Small intestine (tissue), 7 donors: ENCODE measurements around the gene RPL36AL. TPM values are rescaled to one million over a fixed set of nuclear protein-coding genes. Genes with fewer than 3 reads are reported as not detected.
"Not testable (repeated sequence)": the region's sequence is repeated elsewhere in the genome, so short reads cannot be mapped to it uniquely, and the experiment has no call there.

Source experiments
- DNase-seq, 2 donors: peaks; one replicate each; pipeline versions ENCODE4 v3.0.0 to v3.0.0-alpha.2; 2013
- FAIRE-seq: peaks from 2 replicates; lab custom pipeline; 2012; peaks lifted over from hg19 to GRCh38; lab: Jason Lieb, UNC
- H3K27ac ChIP-seq, 3 donors: one replicate each; pipeline ENCODE4 v1.5.1; 2013; ENCODE audit warnings: low read length in 2 of 3, mild to moderate bottlenecking in 2 of 3, control low read depth in 1 of 3, inconsistent platforms in 1 of 3, low read depth in 1 of 3, moderate library complexity in 1 of 3
- H3K27me3 ChIP-seq, 3 donors: one replicate each; pipeline ENCODE4 v1.6.1; 2013; ENCODE audit warnings: low read length in 3 of 3, inconsistent platforms in 1 of 3; ENCODE audit not compliant: control insufficient read depth in 3 of 3, insufficient read depth in 3 of 3
- H3K36me3 ChIP-seq, 3 donors: one replicate each; pipeline ENCODE4 v1.6.1; 2013; ENCODE audit warnings: low read length in 3 of 3, inconsistent platforms in 1 of 3, low read depth in 1 of 3, mild to moderate bottlenecking in 1 of 3, moderate library complexity in 1 of 3; ENCODE audit not compliant: control insufficient read depth in 3 of 3, insufficient read depth in 2 of 3
- H3K4me1 ChIP-seq, 3 donors: one replicate each; pipeline ENCODE4 v1.6.1; 2013; ENCODE audit warnings: low read length in 2 of 3, inconsistent platforms in 1 of 3, low read depth in 1 of 3, mild to moderate bottlenecking in 1 of 3, moderate library complexity in 1 of 3; ENCODE audit not compliant: control insufficient read depth in 3 of 3, insufficient read depth in 2 of 3
- H3K4me3 ChIP-seq, 3 donors: one replicate each; pipeline ENCODE4 v1.5.1; 2013; ENCODE audit warnings: low read length in 3 of 3, control low read depth in 1 of 3, inconsistent platforms in 1 of 3, low read depth in 1 of 3, mild to moderate bottlenecking in 1 of 3, moderate library complexity in 1 of 3
- H3K9me3 ChIP-seq, 2 donors: one replicate each; pipeline ENCODE4 v1.6.1; 2013; ENCODE audit warnings: low read depth in 1 of 2, low read length in 1 of 2; ENCODE audit not compliant: control insufficient read depth in 2 of 2, insufficient read depth in 1 of 2
- WGBS, 3 donors: extraction: QIAGEN DNeasy Blood & Tissue Kit; methylation state at CpG; one replicate each; pipeline ENCODE4 v1.1.7; 2013; 5-methylcytosine and 5-hydroxymethylcytosine counted together
- polyA plus RNA-seq, 4 donors: library from polyadenylated mRNA; stranded (reverse) in 3 of 4; unstranded in 1 of 4; fragments of 200-250 nt in 3 of 4; fragments of 120-200 nt in 1 of 4; gene quantifications; one replicate each; pipeline versions ENCODE4 v1.2.1 to v1.2.3, GENCODE V29; 2013
- donor health status: healthy with polysubstance abuse.
- donor health status: control.
- donor health status: control.
- donor health status: Bipolar disorder and iron deficiency.
- donor health status: healthy.

Gene RPL36AL
- polyA plus RNA-seq, 4 donors, result 328 to 910 (median 674) TPM

DNA sequence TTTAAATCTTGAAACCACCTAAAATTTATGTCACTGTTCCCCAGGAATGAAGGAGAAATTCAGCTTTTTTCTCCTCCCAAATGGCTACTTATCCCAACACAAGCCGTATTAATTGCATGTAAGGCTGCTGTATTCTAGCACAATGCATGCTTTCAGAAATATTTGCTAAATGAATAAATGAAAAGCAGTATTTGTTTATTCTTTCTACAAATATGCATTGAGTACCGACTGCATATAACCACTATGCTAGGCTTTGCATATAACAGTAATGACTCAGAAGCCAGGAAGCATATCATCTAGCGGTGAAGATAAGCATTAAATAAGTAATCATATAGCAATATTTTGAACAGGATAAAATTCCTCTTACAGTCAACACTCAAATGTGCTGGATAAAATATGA lies 27.4 kb downstream of the RPL36AL start:
- no peaks in the 10 kb centered on the region for H3K9me3 ChIP-seq
- DNase-seq, result peak in 1 of 2 donors; percentile 30
- H3K36me3 ChIP-seq, result no peaks in the 10 kb centered on the region
- no peaks in the 10 kb centered on the region for H3K27me3 ChIP-seq
- H3K4me1 ChIP-seq, result peaks cover 0 to 16% (median 0%) of the 10 kb centered on the region in 3 donors
- H3K4me3 ChIP-seq, result no peak overlapping the region
- 42 to 60% (median 52%) methylated on average over 3 of the region's 3 CpGs for WGBS, 3 donors
- no peak overlapping the region for H3K27ac ChIP-seq
- FAIRE-seq, result no peak

DNA sequence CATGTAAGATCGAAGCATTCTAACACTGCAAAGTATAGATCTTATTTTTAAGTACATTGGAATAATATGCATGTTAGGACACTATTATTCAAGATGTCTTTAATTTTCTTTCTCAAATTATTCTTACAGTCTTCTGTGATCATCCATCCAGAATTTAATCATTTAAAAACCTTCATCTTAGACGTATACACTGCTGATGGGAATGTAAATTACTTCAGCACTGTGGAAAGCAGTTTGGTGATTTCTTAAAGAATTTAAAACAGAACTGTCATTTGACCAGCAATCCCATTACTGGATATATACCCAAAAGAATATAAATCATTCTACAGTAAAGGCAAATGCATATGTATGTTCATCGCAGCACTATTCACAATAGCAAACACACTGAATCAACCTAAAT lies 31.0 kb downstream of the RPL36AL start:
- Histone ChIP-seq H3K27ac (no peak overlapping the region), H3K4me3 (no peak overlapping the region), H3K36me3 (peaks cover 0 to 4% (median 0%) of the 10 kb centered on the region in 3 donors), H3K4me1 (peaks cover 0 to 7% (median under 1%) of the 10 kb centered on the region in 3 donors), H3K9me3 (no peaks in the 10 kb centered on the region), H3K27me3 (no peaks in the 10 kb centered on the region)
- no peak for FAIRE-seq
- DNase-seq, result no peak
- WGBS, 3 donors, result 89 to 95% (median 92%) methylated on average over 3 of the region's 3 CpGs

DNA sequence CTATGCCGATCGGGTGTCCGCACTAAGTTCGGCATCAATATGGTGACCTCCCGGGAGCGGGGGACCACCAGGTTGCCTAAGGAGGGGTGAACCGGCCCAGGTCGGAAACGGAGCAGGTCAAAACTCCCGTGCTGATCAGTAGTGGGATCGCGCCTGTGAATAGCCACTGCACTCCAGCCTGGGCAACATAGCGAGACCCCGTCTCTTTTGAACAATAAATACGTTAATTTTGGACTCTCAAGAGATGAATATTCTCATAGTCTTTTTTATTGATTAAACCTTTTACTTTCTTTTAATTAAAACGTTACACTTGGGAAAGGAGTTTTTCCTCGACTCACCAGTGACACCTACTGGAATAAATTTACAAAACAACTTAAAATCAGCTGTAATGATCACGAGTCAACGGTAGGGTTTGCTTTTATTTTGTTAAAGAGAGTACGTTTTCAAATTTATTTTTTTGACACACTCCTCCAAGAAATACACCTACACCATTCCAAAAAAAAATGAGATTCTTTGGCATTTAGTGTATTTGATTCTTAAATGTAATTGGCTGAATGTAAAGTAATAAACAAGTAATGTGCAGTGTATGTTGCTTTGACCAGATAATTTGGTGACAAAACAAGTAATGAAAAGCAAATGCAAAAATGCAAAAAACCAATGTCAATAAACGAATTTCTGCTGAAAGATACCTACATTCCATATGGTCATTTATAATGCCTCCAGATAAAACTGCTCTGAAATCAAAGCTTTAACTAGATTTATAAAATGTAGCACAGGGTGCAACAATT lies 33.6 kb downstream of the RPL36AL start:
- no peaks in the 10 kb centered on the region for H3K9me3 ChIP-seq
- H3K4me1 ChIP-seq, result peaks cover 0 to 10% (median 2%) of the 10 kb centered on the region in 3 donors
- H3K4me3 ChIP-seq, result peak overlapping the region in 2 of 3 donors; percentile 21 to 96
- DNase-seq, result peak; percentile 77 to 84
- H3K36me3 ChIP-seq, result peaks cover 0 to 18% (median 2%) of the 10 kb centered on the region in 3 donors
- FAIRE-seq, result no peak
- H3K27me3 ChIP-seq, result no peaks in the 10 kb centered on the region
- WGBS, 3 donors, result 1 to 2% (median 1%) methylated on average over 9 to 12 of the region's 21 CpGs
- H3K27ac ChIP-seq, result peak overlapping the region; percentile 66 to 98 (median 91)

DNA sequence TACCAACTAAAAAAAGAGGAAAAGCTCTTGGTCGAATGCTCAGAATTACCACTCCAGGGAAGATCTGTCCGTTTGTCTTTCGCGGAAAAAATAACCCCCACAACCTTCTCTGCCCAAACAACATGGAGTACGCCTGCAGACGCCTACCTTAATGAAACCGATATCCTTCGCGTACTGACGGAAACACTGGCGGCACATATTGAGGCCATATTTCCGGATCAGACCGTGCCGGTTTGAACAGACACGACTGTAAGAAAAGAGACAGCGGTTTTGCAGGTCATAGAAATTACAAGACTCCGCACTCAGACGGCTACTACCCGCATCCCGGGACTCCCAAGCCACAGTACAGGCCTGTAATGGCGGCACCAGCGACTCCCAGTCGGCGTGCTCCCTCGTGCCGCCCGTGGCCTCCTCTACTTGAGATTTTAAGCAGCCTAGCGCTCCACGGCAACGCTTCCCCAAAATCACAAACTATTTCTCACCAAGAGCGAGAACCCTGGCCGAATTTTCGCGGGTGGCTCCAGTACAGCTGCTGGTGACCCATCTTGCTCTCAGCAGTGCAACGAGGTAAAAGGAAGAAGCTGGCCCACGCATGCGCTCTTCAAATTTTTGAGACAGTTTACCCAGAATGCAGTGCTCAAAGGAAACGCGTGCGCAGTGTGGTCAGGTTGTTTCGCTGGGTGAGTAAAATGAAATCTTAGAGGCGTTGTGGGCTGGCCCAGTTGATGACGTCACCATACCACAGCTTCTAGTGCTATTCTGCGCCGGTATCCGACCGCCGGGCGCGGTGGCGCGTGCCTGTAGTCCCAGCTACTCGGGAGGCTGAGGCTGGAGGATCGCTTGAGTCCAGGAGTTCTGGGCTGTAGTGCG lies 34.4 kb downstream of the RPL36AL start, which contains the start of gene RPS29:
Gene RPS29, minus strand, starts transcription at position 578 of the 870 bp plus-strand sequence. Its CDS starts 34 bp downstream, at position 544.
- WGBS, 3 donors, result 0% methylated on average over 53 to 55 of the region's 55 CpGs
- FAIRE-seq (no peak), DNase-seq (peak; percentile 100)
- H3K9me3 ChIP-seq, result no peaks in the 10 kb centered on the region
- peak within 1 kb of the TSS; percentile 80 to 96 (median 87) for H3K4me3 ChIP-seq
- H3K36me3 ChIP-seq, result peaks cover 0 to 22% (median 2%) of the 10 kb centered on the region in 3 donors
- H3K27ac ChIP-seq, result peak within 1 kb of the TSS; percentile 89 to 98 (median 91)
- no peaks in the 10 kb centered on the region for H3K27me3 ChIP-seq
- H3K4me1 ChIP-seq, result peaks cover 0 to 10% (median 2%) of the 10 kb centered on the region in 3 donors

DNA sequence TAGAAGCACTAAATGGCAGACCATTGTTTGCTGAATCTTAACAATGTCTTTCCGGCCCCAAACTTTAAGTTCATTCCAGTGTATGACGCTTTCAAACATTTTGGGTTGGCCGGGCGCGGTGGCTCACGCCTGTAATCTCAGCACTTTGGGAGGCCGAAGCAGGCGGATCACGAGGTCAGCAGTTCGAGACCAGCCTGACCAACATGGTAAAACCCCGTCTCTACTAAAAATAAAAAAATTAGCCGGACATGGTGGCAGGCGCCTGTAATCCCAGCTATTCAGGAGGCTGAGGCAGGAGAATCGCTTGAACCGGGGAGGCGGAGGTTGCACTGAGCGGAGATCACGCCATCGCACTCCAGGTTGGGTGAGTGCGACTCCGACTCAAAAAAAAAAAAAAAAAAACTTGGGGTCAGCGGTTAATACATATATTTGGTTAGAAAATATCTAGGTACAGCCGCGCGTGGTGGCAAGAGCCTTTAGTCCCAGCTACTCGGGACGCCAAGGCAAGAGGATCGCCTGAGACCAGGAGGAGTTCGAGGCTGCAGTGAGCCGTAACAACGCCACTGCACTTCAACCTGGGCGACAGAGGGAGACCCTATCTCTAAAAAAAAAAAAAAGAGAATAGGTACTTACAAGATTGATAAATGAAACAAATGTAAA lies 35.3 kb downstream of the RPL36AL start:
- not testable (repeated sequence) for H3K4me1 ChIP-seq, FAIRE-seq, H3K27me3 ChIP-seq, H3K9me3 ChIP-seq
- WGBS, 3 donors, result 3 to 9% (median 4%) methylated on average over 32 of the region's 32 CpGs
- Histone ChIP-seq H3K36me3 (peaks cover 0 to 22% (median 2%) of the 10 kb centered on the region in 3 donors), H3K27ac (peak overlapping the region; percentile 89 to 98 (median 91)), H3K4me3 (peak overlapping the region; percentile 80 to 96 (median 87))
- DNase-seq, result peak in 1 of 2 donors; percentile 39

DNA sequence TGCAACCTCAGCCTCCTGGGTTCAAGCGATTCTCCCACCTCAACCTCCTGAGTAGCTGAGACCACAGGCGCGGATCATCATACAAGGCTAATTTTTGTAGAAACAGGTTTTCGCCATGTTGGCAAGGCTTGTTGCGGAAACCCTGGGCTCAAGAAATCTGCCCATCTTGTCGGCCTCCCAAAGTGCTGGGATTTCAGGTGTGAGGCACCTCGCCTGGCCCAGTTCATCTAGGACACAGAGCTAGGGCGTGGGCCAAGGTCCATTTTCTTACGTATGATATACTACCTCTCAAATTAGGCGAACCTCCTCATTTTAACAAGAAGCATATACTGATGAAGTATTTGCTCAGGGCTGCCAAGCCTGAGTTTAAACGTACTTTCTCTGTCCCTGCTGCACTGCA lies 36.4 kb downstream of the RPL36AL start:
- no peak for FAIRE-seq
- Histone ChIP-seq H3K4me1 (peaks cover 0 to 10% (median 2%) of the 10 kb centered on the region in 3 donors), H3K4me3 (peak overlapping the region in 2 of 3 donors; percentile 80 to 96), H3K27me3 (no peaks in the 10 kb centered on the region), H3K27ac (peak overlapping the region in 1 of 3 donors; percentile 53), H3K9me3 (no peaks in the 10 kb centered on the region), H3K36me3 (peaks cover 0 to 22% (median 2%) of the 10 kb centered on the region in 3 donors)
- WGBS, 3 donors, result 61 to 71% (median 67%) methylated on average over 11 of the region's 11 CpGs
- DNase-seq, result peak in 1 of 2 donors; percentile 20

DNA sequence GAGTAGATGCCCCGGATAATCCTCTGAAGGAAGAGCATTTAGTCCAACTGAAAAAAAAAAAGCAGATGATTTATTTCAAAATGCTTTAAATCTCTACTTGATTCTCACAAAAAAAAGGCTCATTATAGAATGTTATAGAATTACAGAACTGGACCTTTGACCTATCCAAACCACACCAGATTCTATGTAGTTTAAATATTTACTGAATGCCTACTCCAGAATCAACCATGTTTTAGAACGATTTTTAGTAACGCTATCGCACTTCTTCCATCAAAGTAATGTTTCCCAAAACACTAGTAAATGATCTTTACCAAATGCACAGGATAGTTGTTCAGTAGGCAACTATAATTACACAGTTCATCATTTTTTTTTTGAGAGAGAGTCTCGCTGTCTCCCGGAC lies 36.8 kb downstream of the RPL36AL start:
- WGBS, 3 donors, result 51 to 71% (median 70%) methylated on average over 6 of the region's 6 CpGs
- peak in 1 of 2 donors; percentile 11 for DNase-seq
- FAIRE-seq, result no peak
- Histone ChIP-seq H3K27ac (no peak overlapping the region), H3K36me3 (peaks cover 0 to 22% (median 2%) of the 10 kb centered on the region in 3 donors), H3K27me3 (no peaks in the 10 kb centered on the region), H3K4me1 (peaks cover 0 to 10% (median 2%) of the 10 kb centered on the region in 3 donors), H3K9me3 (no peaks in the 10 kb centered on the region), H3K4me3 (no peak overlapping the region)
